WERI-Rb-1 (cell line): Measurements from ENCODE around the gene TAS2R20.

Experiments
- DNase-seq: peaks from one replicate; pipeline ENCODE4 v3.0.0-alpha.2; 2020
- H3K27ac ChIP-seq: fragments of 250-450 bp; sonication (Bioruptor Pico); 2 replicates; pipeline ENCODE4 v1.5.1; 2020; ENCODE audit warnings: mild to moderate bottlenecking, moderate library complexity
- H3K27me3 ChIP-seq: fragments of 250-450 bp; sonication (Bioruptor Pico); 2 replicates; pipeline ENCODE4 v1.5.1; 2021; ENCODE audit warnings: mild to moderate bottlenecking, low read depth, moderate library complexity; ENCODE audit not compliant: insufficient read depth, severe bottlenecking
- H3K36me3 ChIP-seq: fragments of 250-450 bp; sonication (Bioruptor Pico); 2 replicates; pipeline ENCODE4 v1.5.1; 2020; ENCODE audit warnings: mild to moderate bottlenecking, moderate library complexity
- H3K4me3 ChIP-seq: 2 replicates; pipeline ENCODE4 v1.5.1; 2011; ENCODE audit warnings: low read depth, mild to moderate bottlenecking, control low read depth, low read length
- H3K9me3 ChIP-seq: fragments of 250-450 bp; sonication (Bioruptor Pico); 2 replicates; pipeline ENCODE4 v1.5.1; 2021; ENCODE audit warnings: mild to moderate bottlenecking, moderate library complexity; ENCODE audit not compliant: severe bottlenecking
- TF ChIP-seq, protein P1 (sequence below): IDR thresholded peaks from 2 replicates; pipeline ENCODE4 v1.5.1; 2011; ENCODE audit warnings: low read depth, mild to moderate bottlenecking, control low read depth, inconsistent platforms, low read length

Gene TAS2R20

DNA sequence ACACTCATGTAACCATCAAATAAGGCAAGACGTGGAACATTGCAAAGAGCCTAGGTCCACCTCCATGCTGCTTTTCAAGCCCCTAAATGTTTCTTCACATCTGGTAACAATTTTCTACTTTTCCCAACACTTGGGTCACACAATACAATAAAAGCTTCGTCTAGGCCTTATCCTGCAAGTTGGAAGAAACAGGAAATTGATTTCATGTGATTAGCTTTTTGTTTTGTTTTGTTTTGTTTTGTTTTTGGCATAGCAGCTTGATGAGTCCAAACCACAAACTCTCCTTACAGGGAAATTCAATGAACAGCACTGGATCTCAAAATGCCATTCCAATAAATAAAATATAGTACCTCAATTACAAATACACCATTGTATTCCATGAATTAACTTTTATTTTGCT, 30.7 kb downstream of the TAS2R20 start:
- H3K4me3 ChIP-seq = no peak overlapping the region

DNA sequence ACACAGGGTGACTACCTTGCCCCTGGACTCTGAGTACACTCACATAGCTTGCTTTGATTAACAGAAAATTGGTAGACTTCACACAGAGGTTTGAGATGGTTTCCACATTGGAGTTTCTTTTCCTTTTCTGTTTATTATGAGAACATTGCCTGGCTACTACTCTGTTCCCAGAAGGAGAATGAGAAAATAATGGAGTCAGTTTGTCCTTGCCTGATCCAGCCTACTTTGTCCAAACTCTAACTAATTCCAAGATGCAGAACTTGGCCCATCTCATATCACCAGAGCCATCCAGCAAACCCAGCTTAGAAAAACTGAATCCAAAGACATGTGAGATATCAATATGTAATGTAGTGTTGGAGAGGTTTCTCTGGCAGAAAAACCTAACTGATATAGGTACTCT, 31.8 kb downstream of the TAS2R20 start:
- TF ChIP-seq, protein P1, sequence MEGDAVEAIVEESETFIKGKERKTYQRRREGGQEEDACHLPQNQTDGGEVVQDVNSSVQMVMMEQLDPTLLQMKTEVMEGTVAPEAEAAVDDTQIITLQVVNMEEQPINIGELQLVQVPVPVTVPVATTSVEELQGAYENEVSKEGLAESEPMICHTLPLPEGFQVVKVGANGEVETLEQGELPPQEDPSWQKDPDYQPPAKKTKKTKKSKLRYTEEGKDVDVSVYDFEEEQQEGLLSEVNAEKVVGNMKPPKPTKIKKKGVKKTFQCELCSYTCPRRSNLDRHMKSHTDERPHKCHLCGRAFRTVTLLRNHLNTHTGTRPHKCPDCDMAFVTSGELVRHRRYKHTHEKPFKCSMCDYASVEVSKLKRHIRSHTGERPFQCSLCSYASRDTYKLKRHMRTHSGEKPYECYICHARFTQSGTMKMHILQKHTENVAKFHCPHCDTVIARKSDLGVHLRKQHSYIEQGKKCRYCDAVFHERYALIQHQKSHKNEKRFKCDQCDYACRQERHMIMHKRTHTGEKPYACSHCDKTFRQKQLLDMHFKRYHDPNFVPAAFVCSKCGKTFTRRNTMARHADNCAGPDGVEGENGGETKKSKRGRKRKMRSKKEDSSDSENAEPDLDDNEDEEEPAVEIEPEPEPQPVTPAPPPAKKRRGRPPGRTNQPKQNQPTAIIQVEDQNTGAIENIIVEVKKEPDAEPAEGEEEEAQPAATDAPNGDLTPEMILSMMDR = no peak
- no peaks in the 10 kb centered on the region for H3K9me3 ChIP-seq
- H3K27ac ChIP-seq = no peak overlapping the region
- DNase-seq = no peak
- no peaks in the 10 kb centered on the region for H3K36me3 ChIP-seq
- H3K4me3 ChIP-seq = no peak overlapping the region
- H3K27me3 ChIP-seq = no peaks in the 10 kb centered on the region

More for the DNA sequence above, 30.7 kb downstream of the TAS2R20 start:
- Histone ChIP-seq H3K9me3 (no peaks in the 10 kb centered on the region), H3K27ac (no peak overlapping the region), H3K27me3 (no peaks in the 10 kb centered on the region), H3K36me3 (no peaks in the 10 kb centered on the region)
- DNase-seq = no peak
- TF ChIP-seq, protein P1 = no peak

DNA sequence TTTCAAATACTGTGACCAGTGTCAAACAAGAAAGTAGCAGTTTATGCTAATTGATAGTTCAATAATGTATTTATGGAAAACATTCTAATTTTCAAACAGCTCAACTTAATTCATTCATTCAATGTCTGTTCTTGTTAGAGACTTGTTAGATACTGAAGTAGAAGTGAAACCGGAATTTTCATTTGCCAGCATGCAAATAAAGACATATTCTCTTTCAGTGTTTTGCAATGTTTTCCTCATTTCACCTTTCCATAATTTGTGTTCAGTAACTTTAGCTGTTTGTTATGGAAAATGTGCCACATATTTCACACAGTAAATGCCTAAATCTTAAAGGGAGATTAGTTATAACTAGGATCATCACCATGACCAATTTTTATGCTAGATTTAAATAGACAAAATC, 32.6 kb downstream of the TAS2R20 start:
- no peak for DNase-seq

DNA sequence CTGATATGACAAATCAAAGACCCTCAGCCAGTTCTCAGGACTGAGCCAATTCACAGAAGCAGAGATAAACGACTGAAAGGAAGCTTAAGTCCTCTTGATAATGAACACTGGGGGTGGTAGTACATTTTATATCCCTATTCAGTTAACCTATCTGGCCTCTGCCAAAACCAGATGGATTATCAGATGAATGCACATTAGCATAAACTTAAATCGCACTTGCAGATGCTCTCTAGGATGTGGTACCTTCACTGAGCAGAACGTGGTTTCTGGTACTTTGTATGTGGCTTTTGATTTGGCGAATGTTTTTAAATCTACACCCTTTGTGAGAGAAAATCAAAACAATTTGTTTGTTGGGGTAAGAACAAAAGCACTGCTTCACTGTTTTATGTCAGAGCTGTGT, 37.9 kb downstream of the TAS2R20 start:
- DNase-seq = no peak
- no peaks in the 10 kb centered on the region for H3K36me3 ChIP-seq
- TF ChIP-seq, protein P1 = no peak
- H3K9me3 ChIP-seq = no peaks in the 10 kb centered on the region
- no peaks in the 10 kb centered on the region for H3K27me3 ChIP-seq
- H3K4me3 ChIP-seq = no peak overlapping the region
- H3K27ac ChIP-seq = no peak overlapping the region

More for the DNA sequence above, 32.6 kb downstream of the TAS2R20 start:
- no peaks in the 10 kb centered on the region for H3K27me3 ChIP-seq
- no peaks in the 10 kb centered on the region for H3K9me3 ChIP-seq
- TF ChIP-seq, protein P1 = no peak
- no peak overlapping the region for H3K27ac ChIP-seq
- no peaks in the 10 kb centered on the region for H3K36me3 ChIP-seq
- no peak overlapping the region for H3K4me3 ChIP-seq

DNA sequence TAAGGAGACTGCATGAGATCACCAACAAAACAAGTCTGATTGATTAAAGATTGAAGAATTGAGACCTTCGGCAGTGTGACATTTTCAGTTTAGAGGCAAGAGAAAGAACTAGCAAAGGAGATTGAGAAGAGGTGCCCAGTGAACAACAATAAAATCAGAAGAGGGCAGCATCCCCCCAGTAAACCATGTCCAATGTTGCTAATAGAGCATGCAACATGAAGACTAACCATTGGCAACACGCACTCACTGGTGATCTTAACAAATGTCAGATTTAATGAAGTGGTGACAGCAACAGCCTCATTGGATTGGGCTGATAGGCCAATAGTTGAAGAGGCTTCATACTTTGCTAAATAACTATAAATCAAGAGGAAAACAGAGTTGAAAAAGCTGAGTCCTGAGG, 38.3 kb downstream of the TAS2R20 start:
- no peaks in the 10 kb centered on the region for H3K36me3 ChIP-seq
- H3K4me3 ChIP-seq = no peak overlapping the region
- no peaks in the 10 kb centered on the region for H3K9me3 ChIP-seq
- H3K27me3 ChIP-seq = no peaks in the 10 kb centered on the region
- no peak for DNase-seq
- TF ChIP-seq, protein P1 = no peak
- H3K27ac ChIP-seq = no peak overlapping the region

DNA sequence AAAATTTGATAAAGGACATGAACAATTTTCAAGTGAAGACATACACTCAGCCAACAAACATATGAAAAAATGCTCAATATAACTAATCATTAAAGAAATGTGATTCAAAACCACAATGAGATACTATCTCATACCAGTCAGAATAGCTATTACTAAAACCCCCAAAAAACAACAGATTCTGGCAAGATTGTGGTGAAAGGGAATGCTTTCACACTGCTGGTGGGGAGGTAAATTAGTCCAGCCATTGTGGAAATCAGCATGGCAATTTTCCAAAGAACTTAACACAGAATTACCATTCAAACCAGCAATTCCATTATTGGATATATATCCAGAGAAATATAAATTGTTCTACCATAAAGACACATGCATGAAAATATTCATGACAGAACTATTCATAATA, 40.4 kb downstream of the TAS2R20 start:
- Histone ChIP-seq H3K36me3 (no peaks in the 10 kb centered on the region), H3K4me3 (no peak overlapping the region), H3K27ac (no peak overlapping the region), H3K27me3 (no peaks in the 10 kb centered on the region), H3K9me3 (no peaks in the 10 kb centered on the region)
- TF ChIP-seq, protein P1 = no peak
- no peak for DNase-seq
